GM12892 (cell line): ENCODE measurements around the gene ELAC2.

Experiments used
- POLR2A ChIP-seq: IDR thresholded peaks from 2 replicates; pipeline ENCODE4 v1.6.1; 2011; ENCODE audit warnings: low read depth, low read length, control low read depth
- TAF1 ChIP-seq: IDR thresholded peaks from 2 replicates; pipeline ENCODE4 v1.6.1; 2011; ENCODE audit warnings: low read depth, mild to moderate bottlenecking, control low read depth, low read length, borderline replicate concordance

DNA sequence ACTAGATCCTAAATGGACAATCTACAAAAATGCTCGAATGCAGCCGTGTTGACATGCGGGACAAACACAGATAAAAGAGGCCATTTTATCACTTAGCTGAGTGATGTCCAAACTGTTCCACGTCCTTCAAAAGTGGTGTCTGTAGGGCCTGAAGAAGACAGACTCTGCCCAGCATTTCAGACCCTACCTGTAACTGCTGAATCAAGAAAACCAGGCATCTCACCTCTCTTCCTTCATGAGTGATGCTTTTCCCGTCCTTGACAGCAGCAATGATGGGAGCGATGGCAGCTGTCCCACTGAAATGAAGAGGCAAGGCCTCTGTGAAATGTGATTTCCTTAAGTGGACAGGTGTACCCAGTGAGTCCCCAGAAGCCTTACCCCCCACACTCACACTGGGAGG lies 12.3 kb downstream of the ELAC2 start:
- TF ChIP-seq POLR2A: no peak
- TF ChIP-seq TAF1: no peak
